Omental fat pad (tissue), 4 donors: ENCODE results near the gene LRP5. TPM values are rescaled to one million over a fixed set of nuclear protein-coding genes. Genes with fewer than 3 reads are reported as not detected.
"Not testable (repeated sequence)": the region's sequence is repeated elsewhere in the genome, so short reads cannot be mapped to it uniquely, and the experiment has no call there.

Experiments
- ATAC-seq: fragments of 150-250 bp; one replicate; pipeline ENCODE4 v1.9.1; 2016; ENCODE audit warnings: mild to moderate bottlenecking, moderate library complexity; ENCODE audit not compliant: low FRiP score
- DNase-seq: peaks from one replicate; pipeline ENCODE4 v3.0.0-alpha.2; 2019; ENCODE audit warnings: low spot score
- total RNA-seq, 4 donors: library from RNA; depleted of rRNA; stranded (reverse); fragments of >200 nt; gene quantifications; one replicate each; pipeline ENCODE4 v1.1.0, GENCODE V29; 2016
- TF ChIP-seq, protein P1 (sequence below), 3 donors: fragments of 450-650 bp; IDR thresholded peaks; one replicate each; pipeline ENCODE4 v1.5.1; 2016 to 2017; ENCODE audit warnings: antibody characterized with exemption in 3 of 3, mild to moderate bottlenecking in 3 of 3, moderate library complexity in 2 of 3

The LRP5 gene
- total RNA-seq, 4 donors from 2014 or later: 18.0 to 44.5 (median 34.6) TPM

DNA sequence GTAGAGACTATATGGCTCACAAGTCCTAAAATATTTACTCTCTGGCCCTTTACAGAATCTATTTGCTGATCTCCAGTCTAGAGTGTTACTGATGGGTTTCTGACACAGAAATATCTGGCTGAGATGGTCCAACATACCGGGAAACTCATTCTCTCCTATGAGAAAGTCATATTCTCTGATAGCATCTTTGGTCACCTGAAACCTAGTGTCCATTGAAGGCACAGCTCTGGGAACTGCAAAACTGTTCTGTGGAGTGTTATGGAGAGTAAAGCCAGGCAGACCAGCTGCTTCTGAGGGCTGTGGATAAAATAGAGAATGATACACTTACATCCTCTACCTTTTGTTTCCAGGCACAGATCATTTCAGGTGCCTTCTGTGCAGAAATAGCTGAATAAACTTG lies 38.1 kb upstream of the LRP5 start:
- TF ChIP-seq, protein P1, sequence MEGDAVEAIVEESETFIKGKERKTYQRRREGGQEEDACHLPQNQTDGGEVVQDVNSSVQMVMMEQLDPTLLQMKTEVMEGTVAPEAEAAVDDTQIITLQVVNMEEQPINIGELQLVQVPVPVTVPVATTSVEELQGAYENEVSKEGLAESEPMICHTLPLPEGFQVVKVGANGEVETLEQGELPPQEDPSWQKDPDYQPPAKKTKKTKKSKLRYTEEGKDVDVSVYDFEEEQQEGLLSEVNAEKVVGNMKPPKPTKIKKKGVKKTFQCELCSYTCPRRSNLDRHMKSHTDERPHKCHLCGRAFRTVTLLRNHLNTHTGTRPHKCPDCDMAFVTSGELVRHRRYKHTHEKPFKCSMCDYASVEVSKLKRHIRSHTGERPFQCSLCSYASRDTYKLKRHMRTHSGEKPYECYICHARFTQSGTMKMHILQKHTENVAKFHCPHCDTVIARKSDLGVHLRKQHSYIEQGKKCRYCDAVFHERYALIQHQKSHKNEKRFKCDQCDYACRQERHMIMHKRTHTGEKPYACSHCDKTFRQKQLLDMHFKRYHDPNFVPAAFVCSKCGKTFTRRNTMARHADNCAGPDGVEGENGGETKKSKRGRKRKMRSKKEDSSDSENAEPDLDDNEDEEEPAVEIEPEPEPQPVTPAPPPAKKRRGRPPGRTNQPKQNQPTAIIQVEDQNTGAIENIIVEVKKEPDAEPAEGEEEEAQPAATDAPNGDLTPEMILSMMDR (IDR thresholded peaks at IDR 0.05): no peak
- ATAC-seq: no peak
- no peak for DNase-seq

DNA sequence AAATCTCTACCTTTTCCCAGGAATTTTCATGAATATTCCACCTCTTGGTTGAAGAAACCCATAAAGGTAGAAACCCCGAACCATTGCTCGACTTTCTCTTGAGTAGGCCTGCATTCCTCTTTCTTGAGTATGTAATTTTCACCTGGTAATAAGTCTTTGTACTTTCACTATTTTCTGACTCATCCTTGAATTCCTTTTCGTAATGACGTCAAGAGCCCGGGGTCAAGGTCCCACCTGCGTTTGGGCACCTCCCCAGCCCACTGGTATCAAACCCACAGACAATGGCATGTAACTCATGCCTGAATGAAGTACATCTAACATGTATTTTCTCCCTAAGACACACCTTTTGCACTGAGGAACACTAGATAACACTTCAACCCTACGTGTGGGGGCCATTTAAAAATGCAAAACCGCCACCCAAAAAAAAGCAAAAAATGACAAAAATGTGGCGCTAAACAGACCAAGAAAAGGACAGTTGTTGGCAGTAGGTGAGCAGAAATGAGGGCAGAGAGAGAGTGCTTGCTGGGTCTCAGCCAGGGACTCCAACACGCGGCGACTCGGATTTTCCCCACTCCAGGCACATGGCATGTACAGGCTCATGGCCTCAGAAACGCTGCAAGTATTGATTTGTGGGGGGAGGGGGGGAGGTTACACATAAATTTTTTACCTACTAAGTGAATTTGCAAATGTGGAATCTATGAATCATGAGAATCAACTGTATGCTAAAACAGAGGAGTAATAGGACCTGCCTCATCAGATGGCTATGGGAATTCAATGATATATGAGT lies 36.5 kb upstream of the LRP5 start:
- TF ChIP-seq, protein P1 (IDR thresholded peaks at IDR 0.05): no peak
- DNase-seq (no peak), ATAC-seq (no peak)

DNA sequence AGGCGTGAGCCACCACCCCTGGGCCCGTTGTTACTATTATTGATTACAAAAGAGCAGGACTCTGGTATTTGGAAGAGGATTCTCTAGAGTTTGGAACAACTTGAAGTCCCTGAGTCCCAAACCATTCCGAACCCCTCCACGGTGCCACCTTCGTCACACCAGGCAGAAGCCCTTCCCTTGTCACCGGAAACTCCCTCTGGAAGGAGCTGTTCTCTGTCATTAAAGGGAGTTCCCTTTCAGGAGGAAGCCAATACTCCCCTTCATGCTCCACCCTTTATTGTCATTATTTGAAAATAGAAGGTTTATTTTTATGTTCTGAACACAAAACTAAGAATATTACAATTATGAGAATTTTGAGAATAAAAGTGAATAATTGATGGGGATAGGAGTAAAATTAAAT lies 35.5 kb upstream of the LRP5 start:
- no peak for ATAC-seq
- TF ChIP-seq, protein P1 (IDR thresholded peaks at IDR 0.05): no peak
- DNase-seq: no peak

DNA sequence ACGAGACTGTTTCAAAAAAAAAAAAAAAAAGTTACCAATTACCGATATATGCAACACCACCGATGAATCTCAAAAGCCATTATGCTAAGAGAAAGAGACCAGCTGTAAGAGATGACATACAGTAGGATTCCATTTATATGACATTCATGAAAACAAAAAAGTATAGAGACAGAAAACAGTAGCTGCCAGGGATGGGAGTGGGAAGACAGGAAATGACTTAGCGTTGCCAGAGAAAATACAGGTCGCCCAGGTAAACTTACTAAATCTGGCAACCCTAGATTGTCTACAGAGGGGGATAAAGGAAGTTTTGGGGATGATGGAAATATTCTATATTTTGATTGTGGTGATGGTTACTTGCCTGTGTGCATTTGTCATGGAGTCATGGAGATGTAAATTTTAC lies 32.7 kb upstream of the LRP5 start:
- ATAC-seq (no peak), DNase-seq (no peak)
- TF ChIP-seq, protein P1 (IDR thresholded peaks at IDR 0.05): no peak

DNA sequence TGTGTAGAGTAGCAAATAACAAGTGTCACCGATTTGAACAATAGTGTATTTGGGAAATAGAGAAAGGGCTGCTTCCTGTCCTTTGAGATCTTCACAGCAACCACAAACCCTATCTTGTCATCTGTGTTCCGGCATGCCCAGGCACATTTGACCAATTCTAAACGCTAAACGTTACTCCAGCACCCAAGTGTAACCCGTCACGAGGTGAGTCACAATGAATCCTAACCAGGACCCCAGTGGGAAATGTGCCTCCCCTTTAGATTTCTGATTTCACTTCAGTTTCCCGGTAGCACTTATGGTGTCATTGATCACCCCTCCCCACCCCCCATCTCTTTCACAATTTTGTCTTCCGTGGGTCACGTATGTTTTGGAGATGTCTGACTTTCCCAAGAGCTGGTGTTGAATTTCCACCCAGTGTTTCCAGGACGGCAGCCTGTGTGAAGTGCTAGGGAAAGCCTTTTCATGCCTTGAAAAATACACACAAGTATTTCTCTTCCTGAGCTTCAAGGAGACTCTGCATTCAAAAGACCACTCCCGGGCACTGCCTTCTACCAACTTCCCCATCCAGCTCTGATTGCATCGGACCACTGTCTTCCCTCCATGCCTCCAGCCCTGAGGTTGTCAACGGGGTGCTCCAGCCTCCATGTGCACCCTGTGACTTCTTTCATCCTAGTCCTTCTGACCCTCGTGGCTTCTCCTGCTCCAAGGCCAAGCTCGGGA lies 30.1 kb upstream of the LRP5 start:
- TF ChIP-seq, protein P1 (IDR thresholded peaks at IDR 0.05): no peak
- ATAC-seq: no peak
- DNase-seq: no peak

DNA sequence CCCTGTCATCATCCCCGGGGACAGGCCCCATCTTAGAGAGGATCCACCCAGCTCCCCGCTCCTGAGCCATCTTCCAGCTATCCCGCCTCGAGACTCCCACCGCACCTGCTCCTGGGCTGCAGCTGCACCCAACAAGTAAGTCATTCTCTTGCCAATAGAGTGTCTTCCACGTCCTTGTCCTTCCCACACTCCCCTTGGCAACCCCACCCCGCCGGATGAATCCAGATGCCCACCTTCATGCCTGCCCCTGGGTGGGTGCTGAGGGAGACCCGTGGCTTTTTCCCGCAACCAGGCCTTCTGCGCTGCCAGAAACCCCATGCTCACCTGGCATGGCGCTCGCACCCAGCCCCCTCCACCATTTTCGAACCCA lies 29.5 kb upstream of the LRP5 start:
- TF ChIP-seq, protein P1 (IDR thresholded peaks at IDR 0.05): no peak
- no peak for DNase-seq
- no peak for ATAC-seq

DNA sequence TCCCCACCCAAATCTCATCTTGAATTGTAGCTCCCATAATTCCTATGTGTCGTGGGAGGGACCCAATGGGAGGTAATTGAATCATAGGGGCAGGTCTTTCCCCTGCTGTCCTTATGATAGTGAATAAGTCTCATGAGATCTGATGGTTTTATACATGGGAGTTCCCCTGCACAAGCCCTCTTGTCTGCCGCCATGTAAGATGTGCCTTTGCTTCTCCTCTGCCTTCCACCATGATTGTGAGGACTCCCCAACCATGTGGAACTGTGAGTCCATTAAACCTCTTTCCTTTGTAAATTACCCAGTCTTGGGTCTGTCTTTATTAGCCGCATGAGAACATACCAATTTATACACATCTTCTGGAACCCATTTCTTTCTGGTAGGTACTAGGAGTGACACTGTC lies 27.8 kb upstream of the LRP5 start:
- DNase-seq, ATAC-seq: not testable (repeated sequence)
